Forelimb muscle (tissue), 1 donor: ENCODE measurements around the gene TNFRSF6B. TPM values are rescaled to one million over a fixed set of nuclear protein-coding genes. Genes with fewer than 3 reads are reported as not detected.

ENCODE experiments used
- DNase-seq: peaks from one replicate; pipeline ENCODE4 v3.0.0-alpha.2; 2013; ENCODE audit warnings: low read depth
- polyA plus RNA-seq: library from polyadenylated mRNA; unstranded; fragments of 120-200 nt; gene quantifications from one replicate; pipeline ENCODE4 v1.2.1, GENCODE V29; 2013; ENCODE audit not compliant: insufficient read length

Gene TNFRSF6B
- polyA plus RNA-seq, 1 donor = 1.6 TPM

GRCh38 chr20:63737945-63738686, 41.7 kb downstream of the TNFRSF6B start:
- no peak for DNase-seq

GRCh38 chr20:63738687-63739129, 42.3 kb downstream of the TNFRSF6B start:
- DNase-seq = no peak

GRCh38 chr20:63739130-63740069, 42.9 kb downstream of the TNFRSF6B start, which contains the start of gene SLC2A4RG:
Gene SLC2A4RG (plus strand): TSS chr20:63739776. CDS start chr20:63739913, 137 bp downstream.
- DNase-seq = peak; percentile 82

- no peak for DNase-seq
These were observed 43.7 kb downstream of the TNFRSF6B start for GRCh38 chr20:63740070-63740626.

- peak; percentile 67 for DNase-seq
These were observed 44.3 kb downstream of the TNFRSF6B start for GRCh38 chr20:63740627-63741353.

GRCh38 chr20:63741354-63741675, 44.9 kb downstream of the TNFRSF6B start:
- DNase-seq = no peak

- DNase-seq = no peak
These were observed 45.4 kb downstream of the TNFRSF6B start for GRCh38 chr20:63741676-63742380.

- no peak for DNase-seq
These were observed 46.1 kb downstream of the TNFRSF6B start for GRCh38 chr20:63742381-63743024.

GRCh38 chr20:63743210-63743970, 46.9 kb downstream of the TNFRSF6B start:
- no peak for DNase-seq

- DNase-seq = no peak
These were observed 47.7 kb downstream of the TNFRSF6B start for GRCh38 chr20:63744158-63744557.

- no peak for DNase-seq
These were observed 48.3 kb downstream of the TNFRSF6B start for GRCh38 chr20:63744574-63745423.

GRCh38 chr20:63745424-63745805, 49.0 kb downstream of the TNFRSF6B start:
- no peak for DNase-seq

- DNase-seq = no peak
These were observed 49.7 kb downstream of the TNFRSF6B start for GRCh38 chr20:63745961-63746731.

GRCh38 chr20:63746751-63747315, 50.4 kb downstream of the TNFRSF6B start:
- DNase-seq = no peak

- DNase-seq = no peak
These were observed 51.2 kb downstream of the TNFRSF6B start for GRCh38 chr20:63747622-63748069.
